Neural progenitor cell (in vitro differentiated cells): Measurements from ENCODE around the gene ADAMTS14. TPM values are rescaled to one million over a fixed set of nuclear protein-coding genes. Genes with fewer than 3 reads are reported as not detected.

Experiments used
- DNase-seq: peaks from one replicate; pipeline ENCODE4 v3.0.0-alpha.2; 2016; ENCODE audit warnings: low spot score
- H2AFZ ChIP-seq: fragments of 200-600 bp; sonication (generic); replicated peaks from 2 replicates; pipeline ENCODE4 v1.6.1; 2016; ENCODE audit warnings: antibody characterized with exemption
- H3F3A ChIP-seq: fragments of 200-600 bp; sonication (generic); 2 replicates; pipeline ENCODE4 v1.6.1; 2016; ENCODE audit warnings: antibody characterized with exemption, low read depth
- H3K27ac ChIP-seq: fragments of 200-600 bp; sonication (generic); 2 replicates; pipeline ENCODE4 v1.5.1; 2016; ENCODE audit warnings: mild to moderate bottlenecking
- H3K27me3 ChIP-seq: fragments of 200-600 bp; sonication (generic); 2 replicates; pipeline ENCODE4 v1.6.1; 2016; ENCODE audit warnings: mild to moderate bottlenecking, moderate library complexity
- H3K36me3 ChIP-seq: fragments of 200-600 bp; sonication (generic); 2 replicates; pipeline ENCODE4 v1.5.1; 2016
- H3K4me1 ChIP-seq: fragments of 200-600 bp; sonication (generic); 2 replicates; pipeline ENCODE4 v1.6.1; 2016; ENCODE audit warnings: mixed run types
- H3K4me2 ChIP-seq: fragments of 200-600 bp; sonication (generic); 2 replicates; pipeline ENCODE4 v1.6.1; 2016
- H3K4me3 ChIP-seq: fragments of 200-600 bp; sonication (generic); 2 replicates; pipeline ENCODE4 v1.5.1; 2016
- H3K79me2 ChIP-seq: fragments of 200-600 bp; sonication (generic); 2 replicates; pipeline ENCODE4 v1.6.1; 2016; ENCODE audit warnings: low read depth
- H3K9ac ChIP-seq: fragments of 200-600 bp; sonication (generic); 2 replicates; pipeline ENCODE4 v1.6.1; 2016
- H3K9me3 ChIP-seq: fragments of 200-600 bp; sonication (generic); 2 replicates; pipeline ENCODE4 v1.5.1; 2016; ENCODE audit warnings: low read depth
- H4K20me1 ChIP-seq: fragments of 200-600 bp; sonication (generic); 2 replicates; pipeline ENCODE4 v1.6.1; 2016; ENCODE audit warnings: low read depth
- H3K27ac Mint-ChIP-seq: 3 replicates; pipeline ENCODE4 v1.8.0; 2021; ENCODE audit warnings: mixed read lengths
- H3K27me3 Mint-ChIP-seq: 2 replicates; pipeline ENCODE4 v1.8.0; 2022; ENCODE audit warnings: low read depth, mild to moderate bottlenecking, inconsistent platforms, moderate library complexity, mixed read lengths; ENCODE audit not compliant: insufficient read depth
- H3K36me3 Mint-ChIP-seq: 3 replicates; pipeline ENCODE4 v1.8.0; 2021; ENCODE audit warnings: mixed read lengths
- H3K4me1 Mint-ChIP-seq: 3 replicates; pipeline ENCODE4 v1.8.0; 2021; ENCODE audit warnings: mixed read lengths
- H3K4me3 Mint-ChIP-seq: 3 replicates; pipeline ENCODE4 v1.8.0; 2021; ENCODE audit warnings: mild to moderate bottlenecking, moderate library complexity, mixed read lengths
- H3K9me3 Mint-ChIP-seq: 3 replicates; pipeline ENCODE4 v1.8.0; 2020; ENCODE audit warnings: mixed read lengths
- CTCF ChIP-seq: fragments of 200-600 bp; sonication (generic); IDR thresholded peaks from 2 replicates; pipeline ENCODE4 v1.5.1; 2017; ENCODE audit warnings: antibody characterized with exemption, mild to moderate bottlenecking
- EZH2 ChIP-seq: fragments of 200-600 bp; sonication (generic); IDR thresholded peaks from 2 replicates; pipeline ENCODE4 v1.6.1; 2017; ENCODE audit warnings: antibody characterized with exemption, mild to moderate bottlenecking, moderate library complexity
- EZH2phosphoT487 ChIP-seq: fragments of 200-600 bp; sonication (generic); IDR thresholded peaks from 2 replicates; pipeline ENCODE4 v1.6.1; 2017; ENCODE audit warnings: antibody characterized with exemption
- total RNA-seq: library from RNA; depleted of rRNA; stranded (reverse); fragments of >200 nt; gene quantifications from 2 replicates; pipeline ENCODE4 v1.2.3, GENCODE V29; 2015; ENCODE audit warnings: low replicate concordance

The ADAMTS14 gene
- total RNA-seq, 1 donor from 2014 or later: not detected

- Histone ChIP-seq H3F3A (no peaks in the 10 kb centered on the region), H3K27ac (no peak overlapping the region), H3K9me3 (no peaks in the 10 kb centered on the region), H3K4me3 (no peak overlapping the region), H3K4me1 (no peaks in the 10 kb centered on the region), H3K27me3 (no peaks in the 10 kb centered on the region), H3K4me2 (no peak overlapping the region), H3K79me2 (no peaks in the 10 kb centered on the region), H2AFZ (no peak overlapping the region), H3K9ac (no peak overlapping the region), H4K20me1 (no peaks in the 10 kb centered on the region), H3K36me3 (no peaks in the 10 kb centered on the region)
- Mint-ChIP-seq H3K4me1 (peaks cover 4% of the 10 kb centered on the region), H3K4me3 (no peak overlapping the region), H3K36me3 (no peaks in the 10 kb centered on the region), H3K27ac (no peak overlapping the region), H3K9me3 (no peaks in the 10 kb centered on the region), H3K27me3 (peaks cover 3% of the 10 kb centered on the region)
- no peak for DNase-seq
- TF ChIP-seq CTCF: no peak
- no peak for TF ChIP-seq EZH2phosphoT487
- no peak for TF ChIP-seq EZH2
Observed at GRCh38 chr10:70780370-70780760, 108.1 kb downstream of the ADAMTS14 start.

DNA sequence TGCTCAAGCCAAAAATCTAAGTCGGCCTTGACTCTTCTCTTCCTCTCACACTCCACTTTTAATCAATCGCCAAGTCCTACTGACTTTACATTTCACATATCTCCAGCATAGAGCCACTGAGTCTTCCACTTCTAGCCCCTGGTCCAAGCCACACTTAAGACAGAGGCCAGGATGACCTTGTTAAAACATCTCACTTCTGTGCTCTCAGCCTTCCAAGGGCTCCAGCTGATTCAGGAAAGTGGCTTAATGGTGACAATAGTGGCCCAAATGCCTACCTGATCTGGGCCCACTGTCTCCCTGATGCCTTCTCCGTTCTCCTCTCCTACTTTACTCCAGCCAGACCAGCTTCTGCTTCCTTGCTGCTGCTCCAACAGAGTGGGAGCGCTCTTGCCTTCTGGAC lies 108.5 kb downstream of the ADAMTS14 start:
- no peaks in the 10 kb centered on the region for H3F3A ChIP-seq

GRCh38 chr10:70781461-70782051 lies 109.2 kb downstream of the ADAMTS14 start:
- TF ChIP-seq EZH2 (no peak), EZH2phosphoT487 (no peak), CTCF (no peak)
- Mint-ChIP-seq H3K36me3 (no peaks in the 10 kb centered on the region), H3K9me3 (no peaks in the 10 kb centered on the region), H3K4me1 (peaks cover 4% of the 10 kb centered on the region), H3K4me3 (no peak overlapping the region), H3K27me3 (peaks cover 3% of the 10 kb centered on the region), H3K27ac (no peak overlapping the region)
- no peaks in the 10 kb centered on the region for H3F3A ChIP-seq
- no peak overlapping the region for H3K9ac ChIP-seq
- no peak overlapping the region for H2AFZ ChIP-seq
- no peaks in the 10 kb centered on the region for H3K4me1 ChIP-seq
- DNase-seq: no peak
- no peak overlapping the region for H3K4me2 ChIP-seq
- H3K27me3 ChIP-seq: no peaks in the 10 kb centered on the region
- no peaks in the 10 kb centered on the region for H4K20me1 ChIP-seq
- no peak overlapping the region for H3K4me3 ChIP-seq
- no peaks in the 10 kb centered on the region for H3K36me3 ChIP-seq
- H3K27ac ChIP-seq: no peak overlapping the region
- no peaks in the 10 kb centered on the region for H3K9me3 ChIP-seq
- H3K79me2 ChIP-seq: no peaks in the 10 kb centered on the region

More for the DNA sequence above, 108.5 kb downstream of the ADAMTS14 start:
- no peaks in the 10 kb centered on the region for H3K9me3 ChIP-seq
- Mint-ChIP-seq H3K27me3 (peaks cover 3% of the 10 kb centered on the region), H3K9me3 (no peaks in the 10 kb centered on the region), H3K27ac (no peak overlapping the region), H3K4me1 (peaks cover 4% of the 10 kb centered on the region), H3K36me3 (no peaks in the 10 kb centered on the region), H3K4me3 (no peak overlapping the region)
- no peak overlapping the region for H3K4me3 ChIP-seq
- no peaks in the 10 kb centered on the region for H3K27me3 ChIP-seq
- H3K4me2 ChIP-seq: no peak overlapping the region
- no peaks in the 10 kb centered on the region for H4K20me1 ChIP-seq
- no peaks in the 10 kb centered on the region for H3K79me2 ChIP-seq
- no peaks in the 10 kb centered on the region for H3K4me1 ChIP-seq
- no peak overlapping the region for H2AFZ ChIP-seq
- no peak overlapping the region for H3K27ac ChIP-seq
- no peaks in the 10 kb centered on the region for H3K36me3 ChIP-seq
- TF ChIP-seq EZH2 (no peak), EZH2phosphoT487 (no peak), CTCF (no peak)
- H3K9ac ChIP-seq: no peak overlapping the region
- no peak for DNase-seq
